ENCODE measurements around the gene DPYSL3. TPM values are rescaled to one million over a fixed set of nuclear protein-coding genes. Genes with fewer than 3 reads are reported as not detected.
A peak's percentile ranks its signal among the peaks of the same experiment; 100 is the strongest.

Gene DPYSL3
- total RNA-seq, 1 donor from 2014 or later: 84.1 TPM

- H3K9me3 Mint-ChIP-seq (ENCODE audit: unreplicated experiment): no peaks in the 10 kb centered on the region
- H3K36me3 Mint-ChIP-seq (ENCODE audit: unreplicated experiment): peaks cover 39% of the 10 kb centered on the region
- H3K27me3 Mint-ChIP-seq (ENCODE audit: unreplicated experiment): no peaks in the 10 kb centered on the region
- no peak overlapping the region for H3K4me3 Mint-ChIP-seq (ENCODE audit: unreplicated experiment)
- DNase-seq (ENCODE audit: extremely low spot score, unreplicated experiment): no peak
- H3K27ac Mint-ChIP-seq (ENCODE audit: unreplicated experiment): no peak overlapping the region
- H3K4me1 Mint-ChIP-seq (ENCODE audit: unreplicated experiment): peaks cover 20% of the 10 kb centered on the region
- no peak for TF ChIP-seq CTCF (IDR thresholded peaks at IDR 0.05)
Measured at GRCh38 chr5:147400126-147400809, 109.6 kb downstream of the DPYSL3 start.

- no peak for DNase-seq (ENCODE audit: extremely low spot score, unreplicated experiment)
- H3K4me3 Mint-ChIP-seq (ENCODE audit: unreplicated experiment): no peak overlapping the region
- peaks cover 42% of the 10 kb centered on the region for H3K36me3 Mint-ChIP-seq (ENCODE audit: unreplicated experiment)
Measured at GRCh38 chr5:147398860-147399259, 111.0 kb downstream of the DPYSL3 start.

GRCh38 chr5:147397616-147398015 lies 112.3 kb downstream of the DPYSL3 start:
- peaks cover 47% of the 10 kb centered on the region for H3K36me3 Mint-ChIP-seq (ENCODE audit: unreplicated experiment)
- H3K4me3 Mint-ChIP-seq (ENCODE audit: unreplicated experiment): no peak overlapping the region
- H3K4me1 Mint-ChIP-seq (ENCODE audit: unreplicated experiment): no peaks in the 10 kb centered on the region
- TF ChIP-seq CTCF (IDR thresholded peaks at IDR 0.05): no peak
- no peaks in the 10 kb centered on the region for H3K9me3 Mint-ChIP-seq (ENCODE audit: unreplicated experiment)
- H3K27me3 Mint-ChIP-seq (ENCODE audit: unreplicated experiment): no peaks in the 10 kb centered on the region
- DNase-seq (ENCODE audit: extremely low spot score, unreplicated experiment): no peak
- H3K27ac Mint-ChIP-seq (ENCODE audit: unreplicated experiment): no peak overlapping the region

More at GRCh38 chr5:147398860-147399259, 111.0 kb downstream of the DPYSL3 start:
- TF ChIP-seq CTCF (IDR thresholded peaks at IDR 0.05): no peak
- Mint-ChIP-seq H3K27me3 (ENCODE audit: unreplicated experiment) (no peaks in the 10 kb centered on the region), H3K4me1 (ENCODE audit: unreplicated experiment) (peaks cover 10% of the 10 kb centered on the region), H3K27ac (ENCODE audit: unreplicated experiment) (no peak overlapping the region), H3K9me3 (ENCODE audit: unreplicated experiment) (no peaks in the 10 kb centered on the region)

GRCh38 chr5:147396070-147396823 lies 113.6 kb downstream of the DPYSL3 start:
- H3K27ac Mint-ChIP-seq (ENCODE audit: unreplicated experiment): peak overlapping the region; percentile 36
- no peak for TF ChIP-seq CTCF (IDR thresholded peaks at IDR 0.05)
- no peaks in the 10 kb centered on the region for H3K9me3 Mint-ChIP-seq (ENCODE audit: unreplicated experiment)
- no peaks in the 10 kb centered on the region for H3K4me1 Mint-ChIP-seq (ENCODE audit: unreplicated experiment)
- H3K36me3 Mint-ChIP-seq (ENCODE audit: unreplicated experiment): peaks cover 51% of the 10 kb centered on the region
- no peaks in the 10 kb centered on the region for H3K27me3 Mint-ChIP-seq (ENCODE audit: unreplicated experiment)
- no peak overlapping the region for H3K4me3 Mint-ChIP-seq (ENCODE audit: unreplicated experiment)
- no peak for DNase-seq (ENCODE audit: extremely low spot score, unreplicated experiment)

Measured in osteocyte (in vitro differentiated cells).